ENCODE data around the gene BBS12.

Gene BBS12

GRCh38 chr4:122765692-122766352, 33.3 kb downstream of the BBS12 start:
- no peak overlapping the region for H3K4me3 ChIP-seq (ENCODE audit: extremely low read depth, insufficient read depth, low read length, poor library complexity, severe bottlenecking)
- no peak overlapping the region for H3K27ac ChIP-seq (ENCODE audit: low read depth, low read length, severe bottlenecking)
- no peaks in the 10 kb centered on the region for H3K9me3 ChIP-seq (ENCODE audit: control insufficient read depth, low read length)
- no peaks in the 10 kb centered on the region for H3K36me3 ChIP-seq (ENCODE audit: control insufficient read depth, insufficient read depth, low read length)
- no peaks in the 10 kb centered on the region for H3K4me1 ChIP-seq (ENCODE audit: control insufficient read depth, insufficient read depth, low read length, poor library complexity, severe bottlenecking)
- 86 to 100% methylated on average over 1 to 2 of the region's 7 CpGs for WGBS, 2 experiments (ENCODE audit: insufficient coverage in 2 of 2)

- no peaks in the 10 kb centered on the region for H3K9me3 ChIP-seq (ENCODE audit: control insufficient read depth, low read length)
- H3K4me3 ChIP-seq (ENCODE audit: extremely low read depth, insufficient read depth, low read length, poor library complexity, severe bottlenecking) = no peak overlapping the region
- 100% methylated on average over 1 to 3 of the region's 3 CpGs for WGBS, 2 experiments (ENCODE audit: insufficient coverage in 2 of 2)
- no peak overlapping the region for H3K27ac ChIP-seq (ENCODE audit: low read depth, low read length, severe bottlenecking)
- no peaks in the 10 kb centered on the region for H3K4me1 ChIP-seq (ENCODE audit: control insufficient read depth, insufficient read depth, low read length, poor library complexity, severe bottlenecking)
- H3K36me3 ChIP-seq (ENCODE audit: control insufficient read depth, insufficient read depth, low read length) = no peaks in the 10 kb centered on the region
Observed at GRCh38 chr4:122766353-122766705, 33.8 kb downstream of the BBS12 start.

GRCh38 chr4:122766950-122767349, 34.4 kb downstream of the BBS12 start:
- 92% methylated on average over 1 of the region's 2 CpGs; no CpG with 5 or more reads in 1 of the 2 experiments for WGBS, 2 experiments (ENCODE audit: insufficient coverage in 2 of 2)
- Histone ChIP-seq H3K4me1 (ENCODE audit: control insufficient read depth, insufficient read depth, low read length, poor library complexity, severe bottlenecking) (no peaks in the 10 kb centered on the region), H3K9me3 (ENCODE audit: control insufficient read depth, low read length) (no peaks in the 10 kb centered on the region), H3K4me3 (ENCODE audit: extremely low read depth, insufficient read depth, low read length, poor library complexity, severe bottlenecking) (no peak overlapping the region), H3K27ac (ENCODE audit: low read depth, low read length, severe bottlenecking) (no peak overlapping the region), H3K36me3 (ENCODE audit: control insufficient read depth, insufficient read depth, low read length) (no peaks in the 10 kb centered on the region)

GRCh38 chr4:122771724-122772123, 39.2 kb downstream of the BBS12 start:
- WGBS, 2 experiments (ENCODE audit: insufficient coverage in 2 of 2) = 100% methylated on average over 1 of the region's 1 CpG
- Histone ChIP-seq H3K27ac (ENCODE audit: low read depth, low read length, severe bottlenecking) (no peak overlapping the region), H3K36me3 (ENCODE audit: control insufficient read depth, insufficient read depth, low read length) (no peaks in the 10 kb centered on the region), H3K9me3 (ENCODE audit: control insufficient read depth, low read length) (no peaks in the 10 kb centered on the region), H3K4me3 (ENCODE audit: extremely low read depth, insufficient read depth, low read length, poor library complexity, severe bottlenecking) (no peak overlapping the region), H3K4me1 (ENCODE audit: control insufficient read depth, insufficient read depth, low read length, poor library complexity, severe bottlenecking) (no peaks in the 10 kb centered on the region)

- H3K4me1 ChIP-seq (ENCODE audit: control insufficient read depth, insufficient read depth, low read length, poor library complexity, severe bottlenecking) = no peaks in the 10 kb centered on the region
- no peaks in the 10 kb centered on the region for H3K9me3 ChIP-seq (ENCODE audit: control insufficient read depth, low read length)
- no peak overlapping the region for H3K27ac ChIP-seq (ENCODE audit: low read depth, low read length, severe bottlenecking)
- no peaks in the 10 kb centered on the region for H3K36me3 ChIP-seq (ENCODE audit: control insufficient read depth, insufficient read depth, low read length)
- H3K4me3 ChIP-seq (ENCODE audit: extremely low read depth, insufficient read depth, low read length, poor library complexity, severe bottlenecking) = no peak overlapping the region
- WGBS, 2 experiments (ENCODE audit: insufficient coverage in 2 of 2) = 77 to 82% methylated on average over 2 to 4 of the region's 6 CpGs
Observed at GRCh38 chr4:122772311-122772710, 39.8 kb downstream of the BBS12 start.

- H3K4me1 ChIP-seq (ENCODE audit: control insufficient read depth, insufficient read depth, low read length, poor library complexity, severe bottlenecking) = no peaks in the 10 kb centered on the region
- no peaks in the 10 kb centered on the region for H3K36me3 ChIP-seq (ENCODE audit: control insufficient read depth, insufficient read depth, low read length)
- H3K9me3 ChIP-seq (ENCODE audit: control insufficient read depth, low read length) = no peaks in the 10 kb centered on the region
- H3K27ac ChIP-seq (ENCODE audit: low read depth, low read length, severe bottlenecking) = no peak overlapping the region
- no peak overlapping the region for H3K4me3 ChIP-seq (ENCODE audit: extremely low read depth, insufficient read depth, low read length, poor library complexity, severe bottlenecking)
Observed at GRCh38 chr4:122772986-122773385, 40.5 kb downstream of the BBS12 start.

DNA sequence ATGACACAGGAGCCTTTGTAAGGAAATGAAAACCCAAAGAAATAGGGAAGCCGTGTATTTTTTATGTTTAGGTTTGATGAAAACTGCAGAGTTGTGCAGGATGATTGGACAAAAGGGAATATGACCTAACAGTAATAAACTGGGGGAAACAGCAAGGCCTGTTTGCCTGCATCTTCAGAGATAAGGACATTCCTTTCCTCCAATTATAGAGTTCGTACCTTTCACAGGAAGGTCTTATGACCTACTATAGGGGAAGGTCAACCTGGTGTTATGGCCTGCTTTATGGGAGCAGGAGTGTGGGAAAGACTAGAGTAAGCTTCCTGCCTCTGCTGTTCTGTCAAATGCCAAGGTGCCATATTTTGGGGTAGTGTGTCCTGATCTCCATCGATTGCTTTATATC, 42.5 kb downstream of the BBS12 start:
- WGBS, 2 experiments (ENCODE audit: insufficient coverage in 2 of 2) = 88% methylated on average over 1 of the region's 3 CpGs; no CpG with 5 or more reads in 1 of the 2 experiments

DNA sequence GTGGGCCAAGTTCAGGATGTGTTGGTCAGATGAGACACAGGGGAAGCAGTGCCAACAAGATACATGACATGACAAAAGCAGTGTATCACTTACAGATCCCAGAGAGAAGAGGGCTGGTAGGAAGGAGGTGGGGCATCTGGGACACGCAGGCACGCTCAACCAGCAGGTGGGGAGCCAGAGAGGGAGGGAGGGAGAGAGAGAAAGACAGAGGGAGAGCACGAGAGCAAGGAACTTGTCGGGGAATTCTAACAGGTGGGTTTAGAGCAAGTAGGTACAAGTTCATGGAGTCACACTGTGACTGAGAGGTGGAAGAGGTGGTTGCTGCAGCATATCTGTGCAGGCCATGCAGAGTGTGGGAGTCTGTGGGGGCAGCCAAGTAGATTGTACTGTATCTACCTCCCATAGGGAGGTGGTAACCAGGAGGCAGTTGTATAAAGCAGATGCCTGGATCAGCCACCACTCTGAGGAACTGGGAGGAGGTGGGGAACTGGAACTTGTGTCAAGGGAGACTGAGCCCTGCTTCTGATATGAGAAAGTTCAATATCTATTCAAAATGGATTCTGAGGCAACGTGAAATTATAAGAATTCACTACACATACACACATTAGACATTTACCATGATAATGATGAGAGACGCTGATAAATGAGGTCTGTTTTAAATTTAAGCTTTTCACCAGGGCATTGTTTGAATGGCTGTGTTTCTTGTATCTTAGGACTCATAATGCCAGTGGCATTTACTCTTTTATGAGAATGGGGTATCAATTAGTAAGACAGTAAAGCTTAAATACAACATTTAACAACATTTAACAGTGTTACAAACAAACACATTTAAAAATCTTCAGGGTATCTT, 43.7 kb downstream of the BBS12 start:
- Histone ChIP-seq H3K4me1 (ENCODE audit: control insufficient read depth, insufficient read depth, low read length, poor library complexity, severe bottlenecking) (no peaks in the 10 kb centered on the region), H3K9me3 (ENCODE audit: control insufficient read depth, low read length) (peaks cover 9% of the 10 kb centered on the region), H3K36me3 (ENCODE audit: control insufficient read depth, insufficient read depth, low read length) (no peaks in the 10 kb centered on the region), H3K4me3 (ENCODE audit: extremely low read depth, insufficient read depth, low read length, poor library complexity, severe bottlenecking) (no peak overlapping the region), H3K27ac (ENCODE audit: low read depth, low read length, severe bottlenecking) (no peak overlapping the region)
- WGBS, 2 experiments (ENCODE audit: insufficient coverage in 2 of 2) = 64 to 68% methylated on average over 4 of the region's 6 CpGs

More for the DNA sequence above, 42.5 kb downstream of the BBS12 start:
- H3K4me3 ChIP-seq (ENCODE audit: extremely low read depth, insufficient read depth, low read length, poor library complexity, severe bottlenecking) = no peak overlapping the region
- H3K4me1 ChIP-seq (ENCODE audit: control insufficient read depth, insufficient read depth, low read length, poor library complexity, severe bottlenecking) = no peaks in the 10 kb centered on the region
- no peaks in the 10 kb centered on the region for H3K36me3 ChIP-seq (ENCODE audit: control insufficient read depth, insufficient read depth, low read length)
- H3K27ac ChIP-seq (ENCODE audit: low read depth, low read length, severe bottlenecking) = no peak overlapping the region
- peaks cover 4% of the 10 kb centered on the region for H3K9me3 ChIP-seq (ENCODE audit: control insufficient read depth, low read length)

GRCh38 chr4:122776916-122777315, 44.4 kb downstream of the BBS12 start:
- Histone ChIP-seq H3K4me3 (ENCODE audit: extremely low read depth, insufficient read depth, low read length, poor library complexity, severe bottlenecking) (no peak overlapping the region), H3K36me3 (ENCODE audit: control insufficient read depth, insufficient read depth, low read length) (no peaks in the 10 kb centered on the region), H3K9me3 (ENCODE audit: control insufficient read depth, low read length) (peaks cover 9% of the 10 kb centered on the region), H3K4me1 (ENCODE audit: control insufficient read depth, insufficient read depth, low read length, poor library complexity, severe bottlenecking) (no peaks in the 10 kb centered on the region), H3K27ac (ENCODE audit: low read depth, low read length, severe bottlenecking) (no peak overlapping the region)
- no CpG with 5 or more reads among the region's 4 CpGs for WGBS, 2 experiments (ENCODE audit: insufficient coverage in 2 of 2)

- peaks cover 9% of the 10 kb centered on the region for H3K9me3 ChIP-seq (ENCODE audit: control insufficient read depth, low read length)
- H3K4me1 ChIP-seq (ENCODE audit: control insufficient read depth, insufficient read depth, low read length, poor library complexity, severe bottlenecking) = no peaks in the 10 kb centered on the region
- 100% methylated on average over 1 to 2 of the region's 7 CpGs for WGBS, 2 experiments (ENCODE audit: insufficient coverage in 2 of 2)
- no peaks in the 10 kb centered on the region for H3K36me3 ChIP-seq (ENCODE audit: control insufficient read depth, insufficient read depth, low read length)
- H3K27ac ChIP-seq (ENCODE audit: low read depth, low read length, severe bottlenecking) = no peak overlapping the region
- no peak overlapping the region for H3K4me3 ChIP-seq (ENCODE audit: extremely low read depth, insufficient read depth, low read length, poor library complexity, severe bottlenecking)
Observed at GRCh38 chr4:122777846-122778673, 45.6 kb downstream of the BBS12 start.

Measured in mesodermal cell (in vitro differentiated cells).